ENCODE data around the gene MYO5A.
"Not testable (repeated sequence)": the region's sequence is repeated elsewhere in the genome, so short reads cannot be mapped to it uniquely, and the experiment has no call there.

MYO5A gene

GRCh38 chr15:52495125-52495524 is 33.6 kb downstream of the MYO5A start:
- DNase-seq (ENCODE audit: low read depth in 2 of 2): no peak
- no peak overlapping the region for H3K4me3 ChIP-seq (replicated peaks in 1 of 2; ENCODE audit: low read depth in 2 of 2, low read length in 2 of 2)
- TF ChIP-seq CTCF (IDR thresholded peaks at IDR 0.05; ENCODE audit: low read depth, low read length): no peak

- TF ChIP-seq CTCF (IDR thresholded peaks at IDR 0.05; ENCODE audit: low read depth, low read length): no peak
- no peak overlapping the region for H3K4me3 ChIP-seq (replicated peaks in 1 of 2; ENCODE audit: low read depth in 2 of 2, low read length in 2 of 2)
- DNase-seq (ENCODE audit: low read depth in 2 of 2): peak in 1 of 2 donors; percentile 42
Measured at GRCh38 chr15:52493968-52494367, 34.7 kb downstream of the MYO5A start.

- no peak for DNase-seq (ENCODE audit: low read depth in 2 of 2)
- no peak overlapping the region for H3K4me3 ChIP-seq (replicated peaks in 1 of 2; ENCODE audit: low read depth in 2 of 2, low read length in 2 of 2)
- TF ChIP-seq CTCF (IDR thresholded peaks at IDR 0.05; ENCODE audit: low read depth, low read length): no peak
Measured at GRCh38 chr15:52492132-52492531, 36.5 kb downstream of the MYO5A start.

- no peak for TF ChIP-seq CTCF (IDR thresholded peaks at IDR 0.05; ENCODE audit: low read depth, low read length)
- H3K4me3 ChIP-seq (replicated peaks in 1 of 2; ENCODE audit: low read depth in 2 of 2, low read length in 2 of 2): no peak overlapping the region
- DNase-seq (ENCODE audit: low read depth in 2 of 2): peak; percentile 12 to 47
Measured at GRCh38 chr15:52491472-52491871, 37.2 kb downstream of the MYO5A start.

- not testable (repeated sequence) for H3K4me3 ChIP-seq (replicated peaks in 1 of 2; ENCODE audit: low read depth in 2 of 2, low read length in 2 of 2); DNase-seq (ENCODE audit: low read depth in 2 of 2)
Measured at GRCh38 chr15:52489430-52489829, 39.2 kb downstream of the MYO5A start.

GRCh38 chr15:52488830-52489229 is 39.9 kb downstream of the MYO5A start:
- TF ChIP-seq CTCF (IDR thresholded peaks at IDR 0.05; ENCODE audit: low read depth, low read length): no peak
- DNase-seq (ENCODE audit: low read depth in 2 of 2): no peak
- H3K4me3 ChIP-seq (replicated peaks in 1 of 2; ENCODE audit: low read depth in 2 of 2, low read length in 2 of 2): no peak overlapping the region

GRCh38 chr15:52486003-52486996 is 42.4 kb downstream of the MYO5A start:
- H3K4me3 ChIP-seq (replicated peaks in 1 of 2; ENCODE audit: low read depth in 2 of 2, low read length in 2 of 2): no peak overlapping the region
- no peak for TF ChIP-seq CTCF (IDR thresholded peaks at IDR 0.05; ENCODE audit: low read depth, low read length)
- peak; percentile 11 to 25 for DNase-seq (ENCODE audit: low read depth in 2 of 2)
